Measurements from ENCODE around the gene CCDC24.

CCDC24 gene

DNA sequence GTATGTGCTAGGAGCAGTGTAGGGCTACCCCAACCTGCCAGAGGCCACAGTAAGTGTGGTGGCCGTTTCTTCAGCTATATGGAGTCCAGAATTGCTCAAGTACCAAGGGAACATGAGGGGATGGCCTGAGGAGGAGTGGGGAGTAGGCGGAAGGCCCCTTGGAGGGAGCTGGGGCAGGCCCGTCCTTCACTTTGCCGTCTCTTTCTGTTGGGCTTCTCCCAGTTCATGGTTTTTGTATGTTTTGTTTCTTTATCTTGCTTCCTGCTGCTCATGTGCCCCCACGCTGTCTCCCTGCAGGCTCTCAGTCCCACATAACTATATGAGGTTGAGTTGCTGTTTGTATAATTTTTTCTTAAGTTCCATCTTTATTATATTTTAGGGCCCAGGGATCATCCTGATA, 27.5 kb upstream of the CCDC24 start:
- DNase-seq: no peak

DNA sequence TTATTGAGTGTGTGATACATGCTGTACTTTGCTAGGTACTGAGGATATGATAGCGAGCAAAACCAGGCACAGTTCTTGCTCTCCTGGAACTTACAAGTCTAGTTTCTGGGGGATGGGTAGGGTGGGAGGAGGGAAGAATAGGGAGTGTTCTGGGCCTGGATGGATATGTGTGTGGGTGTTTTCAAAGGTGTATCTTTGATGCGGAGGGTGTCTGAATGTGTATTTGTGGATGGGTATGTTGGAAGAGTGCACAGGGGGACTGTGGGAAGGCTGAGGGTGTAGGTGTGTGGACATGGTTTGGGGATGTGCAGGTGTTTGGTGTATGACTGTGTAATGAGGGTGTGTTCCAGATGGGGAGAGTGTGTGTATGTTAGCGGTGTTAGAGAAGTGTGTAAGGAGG, 26.1 kb upstream of the CCDC24 start:
- no peak for DNase-seq

DNA sequence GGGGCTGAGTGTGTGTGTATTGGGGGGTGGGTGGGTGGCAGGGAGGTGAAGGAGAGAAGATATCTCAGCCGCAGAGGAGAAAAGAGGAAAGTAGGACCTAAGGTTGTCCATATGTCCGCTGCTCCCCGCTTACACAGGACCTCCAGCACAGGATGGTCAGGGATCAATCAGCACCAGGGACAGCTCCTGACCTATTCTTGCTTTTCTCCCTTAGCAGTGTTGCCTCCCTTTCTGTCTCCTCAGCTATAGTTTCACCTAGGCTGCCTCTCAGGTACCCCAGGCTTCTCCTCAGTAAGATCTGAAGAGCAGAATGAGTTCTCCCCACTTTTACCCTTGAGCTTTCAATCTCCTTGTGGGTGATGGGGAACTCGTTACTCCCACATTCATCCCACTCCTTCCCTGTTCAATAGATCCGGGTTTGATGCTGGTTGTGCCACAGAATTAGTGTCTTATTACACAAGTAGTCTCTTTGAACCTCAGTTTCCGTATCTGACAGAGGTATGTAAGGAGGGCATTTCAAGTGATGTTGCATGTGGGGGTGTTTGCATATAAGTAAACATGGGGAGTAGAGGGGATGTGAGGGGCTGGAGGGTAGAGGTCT, 23.0 kb upstream of the CCDC24 start:
- no peak for DNase-seq

DNA sequence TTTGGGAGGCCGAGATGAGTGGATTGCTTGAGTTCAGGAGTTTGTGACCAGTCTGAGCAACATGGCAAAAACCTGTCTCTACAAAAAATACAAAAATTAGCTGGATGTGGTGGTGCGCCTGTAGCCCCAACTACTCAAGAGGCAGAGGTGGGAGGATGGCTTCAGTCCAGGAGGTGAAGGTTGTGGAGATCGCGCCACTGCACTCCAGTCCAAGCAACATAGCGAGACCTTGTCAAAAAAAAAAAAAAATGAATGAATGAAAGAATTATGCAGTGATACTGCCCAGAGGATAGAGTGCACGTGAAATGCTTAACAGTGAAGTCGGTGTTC, 22.0 kb upstream of the CCDC24 start:
- DNase-seq: no peak

DNA sequence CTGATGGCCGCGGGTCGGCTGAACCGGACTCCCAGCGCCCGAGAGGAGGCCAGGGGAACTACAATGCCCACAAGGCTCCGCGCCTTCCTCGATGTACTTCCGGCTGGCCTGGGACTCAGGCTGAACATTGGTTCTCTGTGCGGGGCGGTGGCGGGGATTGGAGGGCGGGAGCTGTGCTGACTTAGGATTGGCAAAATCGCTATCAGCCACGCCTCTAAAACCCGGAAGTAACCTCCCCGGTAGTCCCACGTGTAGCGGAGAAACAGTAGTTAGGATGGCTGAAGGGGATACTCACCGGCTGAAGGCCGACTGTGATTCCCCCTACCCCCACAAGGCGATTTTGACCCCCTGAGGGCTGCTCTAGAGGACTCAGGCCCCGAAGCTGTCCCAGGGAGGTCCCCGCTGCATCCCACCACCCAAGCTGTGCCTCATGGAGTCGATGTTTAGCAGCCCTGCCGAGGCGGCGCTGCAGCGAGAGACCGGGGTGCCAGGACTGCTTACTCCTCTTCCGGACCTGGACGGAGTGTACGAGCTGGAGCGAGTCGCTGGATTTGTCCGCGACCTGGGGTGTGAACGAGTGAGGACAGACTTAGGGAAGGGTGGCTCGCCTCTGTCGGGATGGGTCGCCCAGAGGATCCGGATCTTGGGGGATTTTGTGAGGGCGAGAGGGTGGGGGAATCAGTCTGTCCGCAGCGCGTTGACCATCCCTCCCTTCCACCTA, 21.5 kb upstream of the CCDC24 start, which contains the start of gene DPH2:
Gene DPH2, plus strand, starts transcription at position 265 of the 721 bp plus-strand sequence. Its CDS starts 166 bp downstream, at position 431.
- DNase-seq: peak; percentile 97

DNA sequence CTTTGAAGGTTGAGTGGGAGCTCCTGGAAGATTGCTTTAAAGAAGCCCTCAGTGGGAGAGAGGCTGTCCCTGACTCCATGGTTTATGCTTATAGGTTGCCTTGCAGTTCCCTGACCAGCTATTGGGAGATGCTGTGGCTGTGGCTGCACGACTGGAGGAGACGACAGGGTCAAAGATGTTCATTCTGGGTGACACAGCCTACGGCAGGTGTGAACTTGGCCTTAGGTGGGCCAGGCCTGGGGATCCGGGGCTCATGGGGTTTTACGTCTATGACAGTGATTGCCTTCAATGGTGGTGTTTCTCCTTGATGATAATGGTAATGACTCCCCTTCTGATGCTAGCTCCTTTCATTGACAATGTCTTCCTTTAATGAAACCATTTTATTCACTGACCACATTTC, 20.9 kb upstream of the CCDC24 start:
- DNase-seq: no peak

DNA sequence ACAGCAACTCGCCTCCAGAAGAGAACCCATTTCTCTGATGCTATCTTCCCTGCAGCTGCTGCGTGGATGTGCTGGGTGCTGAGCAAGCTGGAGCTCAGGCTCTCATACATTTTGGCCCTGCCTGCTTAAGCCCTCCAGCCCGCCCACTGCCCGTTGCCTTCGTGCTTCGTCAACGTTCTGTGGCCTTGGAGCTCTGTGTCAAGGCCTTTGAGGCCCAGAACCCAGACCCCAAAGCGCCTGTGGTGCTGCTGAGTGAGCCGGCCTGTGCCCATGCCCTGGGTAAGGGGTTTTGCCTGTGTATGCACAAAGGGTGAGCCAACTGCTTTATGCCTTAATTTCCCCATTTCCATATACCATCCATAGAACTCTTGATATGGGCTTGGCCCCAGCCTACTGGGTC, 20.5 kb upstream of the CCDC24 start:
- DNase-seq: no peak

DNA sequence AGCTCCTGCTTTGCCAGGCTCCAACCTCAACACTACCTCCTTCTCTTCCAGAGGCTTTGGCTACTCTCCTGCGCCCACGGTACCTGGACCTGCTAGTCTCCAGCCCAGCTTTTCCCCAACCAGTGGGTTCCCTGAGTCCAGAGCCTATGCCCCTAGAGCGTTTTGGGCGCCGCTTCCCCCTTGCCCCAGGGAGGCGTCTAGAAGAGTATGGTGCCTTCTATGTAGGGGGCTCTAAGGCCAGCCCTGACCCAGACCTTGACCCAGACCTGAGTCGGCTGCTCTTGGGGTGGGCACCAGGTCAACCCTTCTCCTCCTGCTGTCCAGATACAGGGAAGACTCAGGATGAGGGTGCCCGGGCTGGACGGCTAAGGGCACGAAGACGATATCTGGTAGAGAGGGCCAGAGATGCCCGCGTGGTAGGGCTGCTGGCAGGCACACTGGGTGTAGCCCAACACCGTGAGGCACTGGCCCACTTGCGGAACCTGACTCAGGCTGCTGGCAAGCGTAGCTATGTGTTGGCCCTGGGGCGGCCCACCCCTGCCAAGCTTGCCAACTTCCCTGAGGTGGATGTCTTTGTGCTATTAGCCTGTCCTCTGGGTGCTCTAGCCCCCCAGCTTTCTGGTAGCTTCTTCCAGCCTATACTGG, 19.9 kb upstream of the CCDC24 start:
- DNase-seq: no peak

DNA sequence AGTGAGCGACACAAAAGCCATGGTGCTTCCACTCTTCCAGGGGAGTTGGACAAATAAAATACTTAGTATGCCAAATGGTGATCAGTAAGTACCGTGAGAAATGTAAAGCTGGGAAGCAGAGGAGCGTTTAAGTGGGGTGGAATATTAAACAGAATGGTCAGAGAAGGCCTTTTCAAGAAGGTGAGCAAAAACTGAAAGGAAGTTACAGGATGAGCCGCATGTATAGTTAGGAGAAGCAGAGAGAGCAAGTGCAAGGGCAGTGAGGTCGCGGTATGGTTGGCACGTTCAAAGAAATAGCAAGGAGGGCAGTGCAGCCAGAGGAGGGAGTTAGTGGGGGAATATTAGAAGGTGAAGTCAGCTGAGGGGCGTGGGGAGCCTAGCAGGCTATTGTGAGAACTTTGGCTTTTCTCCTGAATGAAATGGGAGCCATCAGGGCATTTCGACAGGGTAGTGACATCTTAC, 17.4 kb upstream of the CCDC24 start:
- no peak for DNase-seq

DNA sequence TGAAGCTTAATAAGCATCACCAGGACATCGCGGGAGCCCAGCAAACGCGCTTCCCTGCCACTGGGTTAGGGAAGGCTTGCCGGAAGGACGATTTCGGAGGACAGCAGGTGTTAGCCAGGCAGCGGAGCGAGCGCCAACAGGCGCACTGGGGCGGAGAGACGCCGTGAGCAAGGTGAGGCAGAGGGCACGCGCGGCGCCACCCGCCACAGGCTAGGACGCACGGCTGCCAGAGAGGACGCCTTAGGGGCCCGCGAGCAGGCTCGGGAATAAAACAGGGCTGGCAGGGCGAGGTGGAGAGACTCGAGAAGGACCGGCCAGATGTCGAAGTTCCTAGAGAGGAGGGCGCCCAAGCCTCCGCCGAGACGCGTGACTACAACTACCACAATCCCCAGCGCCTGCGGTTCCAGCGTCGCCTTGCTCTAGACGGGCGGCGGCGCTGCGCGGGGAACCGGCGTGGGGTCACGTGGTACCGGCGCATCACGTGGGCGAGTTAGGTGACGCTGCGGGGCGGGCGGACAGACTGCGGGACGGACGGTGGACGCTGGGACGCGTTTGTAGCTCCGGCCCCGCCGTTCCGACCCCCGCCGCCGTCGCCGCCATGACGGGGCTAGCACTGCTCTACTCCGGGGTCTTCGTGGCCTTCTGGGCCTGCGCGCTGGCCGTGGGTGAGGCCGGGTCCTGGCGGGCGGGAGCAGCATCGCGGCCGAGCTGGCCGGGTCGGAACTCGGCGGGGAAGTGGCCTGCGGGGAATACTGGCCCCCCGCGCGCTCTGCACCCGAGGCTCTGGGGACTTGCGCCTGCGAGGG, 16.8 kb upstream of the CCDC24 start, which contains the start of gene ATP6V0B:
Gene ATP6V0B, plus strand, starts transcription at position 518 of the 806 bp plus-strand sequence. Its CDS starts 81 bp downstream, at position 599.
- DNase-seq: peak; percentile 92

DNA sequence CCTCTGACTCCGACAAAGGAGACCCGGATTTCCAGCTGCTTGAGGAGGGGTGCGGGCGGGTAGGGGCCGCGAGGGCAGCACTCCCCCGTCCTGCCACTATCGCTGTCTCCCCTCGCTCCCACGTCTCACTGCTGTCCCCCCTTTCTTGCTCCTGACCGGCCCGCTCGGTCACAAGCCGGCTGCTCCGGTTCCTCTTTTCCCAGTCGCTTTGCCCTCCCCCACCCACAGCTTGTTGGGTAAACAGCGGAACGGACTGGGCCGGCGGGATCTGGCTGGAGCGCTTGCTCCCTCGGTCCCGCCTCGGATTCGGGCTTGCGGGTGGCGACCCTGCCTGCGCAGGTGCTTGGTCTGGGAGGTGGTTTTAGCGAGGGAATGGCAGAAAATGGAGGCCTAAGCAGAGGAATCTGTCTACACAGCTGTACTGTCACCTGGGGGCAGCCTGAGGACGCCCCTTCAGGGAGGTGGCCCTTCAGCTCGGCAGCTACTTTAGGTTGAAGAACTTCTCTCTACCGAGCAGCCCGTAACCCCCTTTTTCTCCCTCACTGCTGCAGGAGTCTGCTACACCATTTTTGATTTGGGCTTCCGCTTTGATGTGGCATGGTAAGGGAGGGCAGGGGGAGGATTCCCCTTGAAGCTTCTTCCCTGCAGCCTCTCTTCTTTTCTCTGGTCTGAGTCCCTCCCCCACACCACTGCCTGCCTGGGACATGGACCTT, 16.0 kb upstream of the CCDC24 start:
- no peak for DNase-seq

DNA sequence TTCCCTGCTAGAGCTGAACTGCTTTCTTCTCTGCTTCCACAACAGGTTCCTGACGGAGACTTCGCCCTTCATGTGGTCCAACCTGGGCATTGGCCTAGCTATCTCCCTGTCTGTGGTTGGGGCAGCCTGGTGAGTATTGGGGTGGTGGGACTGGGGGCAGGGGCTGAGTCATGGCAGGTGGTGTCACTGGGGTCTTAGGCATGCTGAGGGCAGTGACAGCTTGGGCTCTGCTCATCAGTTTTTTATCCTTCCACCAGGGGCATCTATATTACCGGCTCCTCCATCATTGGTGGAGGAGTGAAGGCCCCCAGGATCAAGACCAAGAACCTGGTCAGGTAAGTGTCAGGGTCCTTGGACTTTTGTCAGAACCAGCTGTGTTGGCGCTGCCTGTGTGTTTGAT, 15.4 kb upstream of the CCDC24 start:
- no peak for DNase-seq

DNA sequence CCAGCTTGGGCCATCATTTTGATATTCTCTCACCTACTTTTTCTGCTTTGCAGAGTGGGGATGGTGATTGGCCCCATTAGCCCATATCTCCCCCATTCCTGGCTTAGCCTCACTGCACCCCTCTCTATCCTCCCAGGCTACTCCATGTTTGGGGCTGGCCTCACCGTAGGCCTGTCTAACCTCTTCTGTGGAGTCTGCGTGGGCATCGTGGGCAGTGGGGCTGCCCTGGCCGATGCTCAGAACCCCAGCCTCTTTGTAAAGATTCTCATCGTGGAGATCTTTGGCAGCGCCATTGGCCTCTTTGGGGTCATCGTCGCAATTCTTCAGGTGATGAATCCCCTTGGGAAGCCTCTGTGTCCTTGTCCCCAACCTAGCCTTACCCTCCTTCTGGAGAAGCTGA, 14.5 kb upstream of the CCDC24 start:
- no peak for DNase-seq

DNA sequence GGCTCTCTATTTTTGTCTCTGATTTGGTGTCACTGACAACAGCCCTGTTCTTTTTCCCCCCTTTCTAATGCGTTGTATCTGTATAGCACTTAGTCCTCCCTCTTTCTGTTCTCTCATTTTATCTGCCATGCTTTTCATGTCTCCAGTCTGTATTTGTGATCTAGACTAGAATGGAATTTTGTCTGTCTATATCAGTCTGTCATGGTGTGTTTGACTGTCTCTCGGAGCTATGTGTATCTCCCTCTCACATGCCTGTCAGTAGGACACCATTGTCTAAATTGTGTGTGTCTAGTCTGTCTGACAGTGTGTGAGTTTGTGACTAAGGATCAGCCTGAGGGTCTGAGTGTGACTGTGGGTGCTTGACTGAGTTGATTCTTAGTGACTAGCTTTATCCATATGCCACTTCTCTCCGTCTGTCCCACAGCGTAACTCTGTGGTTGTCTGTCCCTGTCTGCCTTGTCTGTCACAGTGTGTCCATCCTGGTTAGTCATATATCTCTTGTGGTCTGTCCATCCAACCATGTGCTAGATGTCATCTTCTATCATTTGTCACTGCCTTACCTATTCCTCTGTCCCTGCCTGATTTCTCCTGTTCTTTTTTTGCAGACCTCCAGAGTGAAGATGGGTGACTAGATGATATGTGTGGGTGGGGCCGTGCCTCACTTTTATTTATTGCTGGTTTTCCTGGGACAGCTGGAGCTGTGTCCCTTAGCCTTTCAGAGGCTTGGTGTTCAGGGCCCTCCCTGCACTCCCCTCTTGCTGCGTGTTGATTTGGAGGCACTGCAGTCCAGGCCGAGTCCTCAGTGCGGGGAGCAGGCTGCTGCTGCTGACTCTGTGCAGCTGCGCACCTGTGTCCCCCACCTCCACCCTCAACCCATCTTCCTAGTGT, 13.8 kb upstream of the CCDC24 start:
- DNase-seq: no peak

DNA sequence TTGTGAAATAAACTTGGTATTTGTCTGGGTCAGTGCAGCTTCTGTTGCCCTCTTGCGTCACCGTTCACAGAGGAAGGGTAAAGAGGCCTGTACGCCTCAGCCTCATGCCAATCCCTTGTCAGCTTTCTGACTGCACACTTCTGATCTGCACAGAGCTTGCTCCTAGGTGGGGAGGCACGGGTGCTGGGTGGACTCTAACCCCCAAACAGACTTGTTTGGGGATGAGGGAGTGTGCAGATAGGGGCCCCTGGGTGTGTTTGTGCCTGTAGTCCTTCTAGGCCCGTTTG, 13.2 kb upstream of the CCDC24 start:
- DNase-seq: no peak

DNA sequence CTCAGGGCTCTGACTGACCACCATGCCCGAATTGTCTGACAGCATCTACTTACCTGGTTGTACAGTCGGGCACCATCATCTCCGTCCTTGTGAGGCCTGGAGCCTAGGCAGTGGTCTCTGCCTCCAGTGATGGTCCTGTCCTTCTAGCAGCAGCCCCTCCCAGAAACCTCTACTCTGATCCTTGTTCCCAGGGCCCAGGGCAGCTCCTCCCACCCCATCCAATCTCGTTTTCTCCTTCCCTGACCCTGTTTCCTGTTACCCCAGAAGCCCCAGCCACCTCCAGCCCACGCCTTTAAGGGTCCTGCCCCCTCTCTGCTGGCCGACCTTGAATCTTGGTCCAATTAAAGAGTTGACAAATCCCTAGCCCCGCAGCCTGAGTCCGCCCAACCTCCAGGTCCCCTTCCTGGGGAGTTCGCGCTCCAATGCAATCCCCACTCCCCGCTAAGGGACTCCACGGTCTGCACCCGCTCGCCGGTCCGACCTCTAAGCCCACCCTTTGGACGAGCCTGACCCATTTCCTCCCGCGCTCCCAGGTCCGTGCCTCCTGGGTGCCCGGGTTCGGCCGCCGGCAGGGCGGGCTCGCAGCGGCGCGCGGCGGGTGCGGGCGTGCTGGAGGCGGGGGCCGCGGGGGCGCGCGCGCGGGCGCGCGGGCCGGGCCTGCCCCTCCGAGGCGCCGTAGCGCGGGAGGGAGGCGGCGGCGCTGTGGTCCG, 12.7 kb upstream of the CCDC24 start, which contains the start of gene B4GALT2:
Gene B4GALT2, plus strand, starts transcription at position 660 of the 710 bp plus-strand sequence. CDS start 1,951 bp downstream, outside the sequence.
- DNase-seq: peak; percentile 50

DNA sequence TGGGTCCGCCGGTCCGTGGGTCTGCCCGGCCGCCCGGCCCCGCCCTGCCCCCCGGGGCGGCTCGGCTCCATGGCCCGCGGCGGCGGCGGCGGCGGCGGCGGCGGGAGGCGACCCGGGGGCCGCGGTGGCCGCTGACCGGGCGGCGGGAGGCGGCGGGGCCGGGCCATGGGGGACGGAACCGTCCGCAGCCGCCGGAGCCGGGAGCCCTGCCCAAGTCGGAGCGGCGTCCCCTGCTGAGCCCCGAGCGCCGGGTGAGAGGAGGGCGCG, 12.2 kb upstream of the CCDC24 start:
- DNase-seq: no peak

DNA sequence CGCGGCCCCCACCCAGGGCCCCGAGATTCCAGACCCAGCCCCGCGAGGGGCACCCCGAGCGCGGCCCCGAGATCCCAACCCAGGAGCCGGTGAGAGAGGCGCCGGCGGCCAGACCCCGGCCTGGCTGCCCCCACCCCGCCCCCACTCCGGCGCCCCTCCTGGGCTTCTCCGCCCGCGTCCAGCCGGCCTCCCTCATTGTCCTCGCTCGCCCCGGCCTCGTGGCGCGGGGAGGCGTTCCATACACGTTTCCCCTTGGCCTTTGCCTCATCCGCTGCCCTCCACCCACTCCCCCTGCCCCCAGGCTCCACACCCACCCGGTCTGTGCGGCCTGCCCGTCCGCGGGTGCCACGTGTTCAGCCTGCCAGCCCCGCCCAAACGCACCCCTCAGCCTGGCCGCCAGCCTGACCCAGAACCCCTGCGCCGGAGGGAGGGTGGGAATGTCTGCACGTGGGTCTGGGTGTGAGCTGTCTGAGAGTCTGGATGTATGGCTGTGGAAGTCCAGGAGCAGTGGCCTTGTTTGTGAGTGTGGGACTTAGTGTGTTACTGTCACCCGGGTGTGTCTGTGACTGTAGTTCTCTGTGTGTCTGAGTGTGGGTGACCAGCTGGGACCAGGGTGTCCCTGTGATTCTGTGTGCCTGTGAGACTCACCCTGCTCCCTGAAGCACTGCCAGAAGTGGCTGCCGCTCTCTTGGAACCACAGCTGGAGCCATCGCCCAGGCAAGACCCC, 11.7 kb upstream of the CCDC24 start:
- peak; percentile 73 for DNase-seq

DNA sequence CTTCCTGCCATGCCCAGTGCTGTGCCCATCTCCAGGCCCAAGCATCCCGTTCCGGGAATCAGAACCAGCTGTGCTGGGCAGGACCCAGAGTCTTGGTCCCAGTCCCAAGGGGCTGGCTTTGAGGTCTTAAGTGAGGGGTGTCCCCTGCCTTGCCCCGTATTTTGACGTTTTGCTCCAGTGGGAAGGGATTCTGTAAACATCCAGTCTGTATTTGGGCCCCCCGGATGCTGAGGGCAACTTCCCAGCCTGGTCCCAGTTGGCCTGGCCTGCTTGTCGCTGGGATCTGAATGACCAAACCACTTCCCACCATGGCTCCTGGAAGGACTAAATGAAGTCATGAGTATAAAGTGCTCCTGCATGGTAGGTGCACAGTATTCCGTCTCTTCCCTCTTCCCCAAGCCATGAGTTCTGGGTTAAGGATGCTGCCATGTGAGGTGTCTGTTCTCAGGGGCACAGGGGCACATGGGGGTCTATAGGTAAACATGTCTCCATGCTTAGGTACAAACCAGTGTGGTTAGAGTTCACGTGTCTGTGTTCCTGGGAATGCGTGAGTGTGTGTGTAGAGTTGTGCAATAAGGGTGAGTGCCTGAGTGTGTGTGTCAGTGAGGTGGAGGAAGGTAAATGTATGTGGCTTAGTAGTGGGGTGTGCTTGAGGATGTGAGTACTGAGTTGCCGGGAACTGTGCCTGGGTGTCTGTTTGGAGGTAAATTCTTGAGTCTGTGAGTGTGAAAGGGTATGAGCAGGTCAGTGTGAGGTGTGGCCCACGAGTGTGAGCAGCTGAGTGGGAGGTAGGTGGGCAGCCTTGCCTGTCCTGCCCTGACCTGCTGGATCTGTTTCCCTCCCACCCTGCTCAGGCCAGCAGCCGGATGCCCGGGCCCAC, 10.9 kb upstream of the CCDC24 start:
- DNase-seq: peak; percentile 48

Measured in fibroblast of skin of abdomen (primary cell).